C4-2B (cell line): ENCODE measurements around the gene SLC9A6.

Experiments
- ZFX ChIP-seq: fragments of 450-650 bp; IDR thresholded peaks from 2 replicates; pipeline ENCODE4 v1.6.1; 2017
- TF ChIP-seq, protein P1 (sequence below): fragments of 450-650 bp; conservative IDR thresholded peaks from 2 replicates; pipeline ENCODE4 v1.5.1; 2017; ENCODE audit warnings: mild to moderate bottlenecking

DNA sequence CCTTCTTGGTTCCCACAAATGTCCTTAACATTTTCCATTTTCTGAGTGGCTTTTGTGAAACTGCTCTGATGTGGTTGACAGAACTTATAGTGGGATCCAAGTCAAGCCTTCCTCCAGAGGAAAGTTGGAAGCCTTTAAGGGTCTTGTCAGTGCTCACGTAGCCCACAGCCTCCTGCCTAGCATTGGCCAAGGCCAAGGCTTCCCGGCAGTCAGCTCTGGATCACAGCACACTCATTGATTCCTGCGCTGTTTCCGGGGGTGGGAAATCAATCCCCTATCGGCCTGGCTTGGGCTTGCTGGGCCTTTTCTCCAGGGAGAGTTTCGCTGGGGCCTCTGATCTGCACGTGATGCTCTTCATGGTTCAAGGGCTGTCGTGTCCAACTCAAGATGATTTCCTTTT is 76.1 kb downstream of the SLC9A6 start:
- TF ChIP-seq, protein P1, sequence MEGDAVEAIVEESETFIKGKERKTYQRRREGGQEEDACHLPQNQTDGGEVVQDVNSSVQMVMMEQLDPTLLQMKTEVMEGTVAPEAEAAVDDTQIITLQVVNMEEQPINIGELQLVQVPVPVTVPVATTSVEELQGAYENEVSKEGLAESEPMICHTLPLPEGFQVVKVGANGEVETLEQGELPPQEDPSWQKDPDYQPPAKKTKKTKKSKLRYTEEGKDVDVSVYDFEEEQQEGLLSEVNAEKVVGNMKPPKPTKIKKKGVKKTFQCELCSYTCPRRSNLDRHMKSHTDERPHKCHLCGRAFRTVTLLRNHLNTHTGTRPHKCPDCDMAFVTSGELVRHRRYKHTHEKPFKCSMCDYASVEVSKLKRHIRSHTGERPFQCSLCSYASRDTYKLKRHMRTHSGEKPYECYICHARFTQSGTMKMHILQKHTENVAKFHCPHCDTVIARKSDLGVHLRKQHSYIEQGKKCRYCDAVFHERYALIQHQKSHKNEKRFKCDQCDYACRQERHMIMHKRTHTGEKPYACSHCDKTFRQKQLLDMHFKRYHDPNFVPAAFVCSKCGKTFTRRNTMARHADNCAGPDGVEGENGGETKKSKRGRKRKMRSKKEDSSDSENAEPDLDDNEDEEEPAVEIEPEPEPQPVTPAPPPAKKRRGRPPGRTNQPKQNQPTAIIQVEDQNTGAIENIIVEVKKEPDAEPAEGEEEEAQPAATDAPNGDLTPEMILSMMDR: no peak
- no peak for TF ChIP-seq ZFX
